Breast epithelium (tissue), 4 donors: Measurements from ENCODE around the gene HMCES. TPM values are rescaled to one million over a fixed set of nuclear protein-coding genes. Genes with fewer than 3 reads are reported as not detected.
"Not testable (repeated sequence)": the region's sequence is repeated elsewhere in the genome, so short reads cannot be mapped to it uniquely, and the experiment has no call there.

ENCODE experiments used
- DNase-seq, 2 donors: peaks; one replicate each; pipeline ENCODE4 v3.0.0-alpha.2; 2019; ENCODE audit warnings: low spot score in 2 of 2
- H3K27ac ChIP-seq, 2 donors: fragments of 200-600 bp; sonication (generic) in 1 of 2; one replicate each; pipeline ENCODE4 v1.5.1; 2016 to 2019; ENCODE audit warnings: mild to moderate bottlenecking in 1 of 2
- H3K27me3 ChIP-seq, 2 donors: fragments of 200-600 bp; sonication (generic) in 1 of 2; one replicate each; pipeline versions ENCODE4 v1.5.1 to v1.6.0; 2017 to 2019; ENCODE audit warnings: control low read depth in 1 of 2, mild to moderate bottlenecking in 1 of 2
- H3K36me3 ChIP-seq: fragments of 200-600 bp; one replicate; pipeline ENCODE4 v1.5.1; 2019
- H3K4me1 ChIP-seq, 2 donors: fragments of 200-600 bp; sonication (generic); one replicate each; pipeline ENCODE4 v1.5.1; 2016 to 2019; ENCODE audit warnings: control low read depth in 1 of 2
- H3K4me3 ChIP-seq, 3 donors: fragments of 200-600 bp; sonication (generic); 1 replicate in 2 of 3; 2 replicates in 1 of 3; pipeline ENCODE4 v1.5.1; 2016 to 2019; ENCODE audit warnings: mild to moderate bottlenecking in 3 of 3, moderate library complexity in 2 of 3
- H3K9me3 ChIP-seq, 2 donors: fragments of 200-600 bp; sonication (generic) in 1 of 2; one replicate each; pipeline ENCODE4 v1.5.1; 2016 to 2019; ENCODE audit warnings: control low read depth in 1 of 2
- CTCF ChIP-seq, 3 donors: fragments of 450-650 bp; IDR thresholded peaks; one replicate each; pipeline ENCODE4 v1.5.1; 2016 to 2017; ENCODE audit warnings: antibody characterized with exemption in 3 of 3, mild to moderate bottlenecking in 3 of 3, moderate library complexity in 3 of 3
- POLR2A ChIP-seq: fragments of 450-650 bp; IDR thresholded peaks from one replicate; pipeline ENCODE4 v1.6.1; 2016; ENCODE audit warnings: antibody characterized with exemption, mild to moderate bottlenecking, moderate library complexity
- POLR2AphosphoS5 ChIP-seq, 3 donors: sonication (generic); formaldehyde crosslinking; IDR thresholded peaks; one replicate each; pipeline ENCODE4 v1.6.1; 2017; ENCODE audit warnings: antibody characterized with exemption in 3 of 3
- intact Hi-C: fragments of 100-400 bp; cut with DNase I; formaldehyde crosslinking; loops from one replicate; pipeline ENCODE4 v1.15.1; 2023; ENCODE audit warnings: low total_unique reads
- total RNA-seq, 3 donors: library from RNA; depleted of rRNA; stranded (reverse); fragments of >200 nt; gene quantifications; one replicate each; pipeline ENCODE4 v1.1.0, GENCODE V29; 2016

HMCES gene
- total RNA-seq, 3 donors from 2014 or later: 32.3 to 40.5 (median 32.8) TPM

GRCh38 chr3:129346695-129347457, 68.2 kb downstream of the HMCES start:
- intact Hi-C loops: no loop called here
- Histone ChIP-seq H3K27ac (no peak overlapping the region), H3K27me3 (no peaks in the 10 kb centered on the region), H3K36me3 (no peaks in the 10 kb centered on the region), H3K4me3 (no peak overlapping the region), H3K9me3 (no peaks in the 10 kb centered on the region), H3K4me1 (peaks cover 0 to 6% of the 10 kb centered on the region in 2 donors)
- DNase-seq: no peak
- no peak for TF ChIP-seq POLR2AphosphoS5 (IDR thresholded peaks at IDR 0.05)
- no peak for TF ChIP-seq POLR2A
- TF ChIP-seq CTCF (IDR thresholded peaks at IDR 0.05): no peak

- no peak for DNase-seq
- peaks cover 0 to 6% of the 10 kb centered on the region in 2 donors for H3K4me1 ChIP-seq
- intact Hi-C loops: no loop called here
- TF ChIP-seq POLR2AphosphoS5 (IDR thresholded peaks at IDR 0.05) (no peak), CTCF (IDR thresholded peaks at IDR 0.05) (no peak), POLR2A (no peak)
- H3K27me3 ChIP-seq: no peaks in the 10 kb centered on the region
- H3K27ac ChIP-seq: no peak overlapping the region
- no peaks in the 10 kb centered on the region for H3K9me3 ChIP-seq
- H3K4me3 ChIP-seq: no peak overlapping the region
- no peaks in the 10 kb centered on the region for H3K36me3 ChIP-seq
Measured at GRCh38 chr3:129347458-129347845, 68.8 kb downstream of the HMCES start.

DNA sequence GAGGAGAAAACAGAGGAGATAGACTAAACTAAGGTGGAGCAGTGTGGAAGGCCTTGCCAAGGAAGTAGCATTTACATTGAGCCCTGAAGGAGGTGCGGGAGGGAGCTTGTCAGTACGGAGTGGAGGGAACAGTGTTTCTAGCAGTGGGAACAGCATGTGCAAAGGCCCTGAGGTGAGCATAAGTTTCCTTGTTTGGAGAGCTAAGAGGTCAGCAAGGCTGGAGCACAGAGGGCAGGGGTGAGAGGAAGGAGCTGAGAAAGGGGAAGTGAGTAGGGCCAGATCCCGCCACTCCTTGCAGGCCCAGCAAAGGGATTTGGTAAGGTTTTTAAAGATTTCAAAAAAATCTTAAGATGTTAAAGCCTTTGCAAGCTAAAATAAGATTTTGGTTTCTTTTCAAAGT, 70.1 kb downstream of the HMCES start:
- Histone ChIP-seq H3K27ac (no peak overlapping the region), H3K27me3 (no peaks in the 10 kb centered on the region), H3K4me1 (peaks cover 0 to 6% of the 10 kb centered on the region in 2 donors), H3K4me3 (no peak overlapping the region), H3K9me3 (no peaks in the 10 kb centered on the region), H3K36me3 (no peaks in the 10 kb centered on the region)
- TF ChIP-seq POLR2A (no peak), CTCF (IDR thresholded peaks at IDR 0.05) (no peak), POLR2AphosphoS5 (IDR thresholded peaks at IDR 0.05) (no peak)
- intact Hi-C loops: no loop called here
- DNase-seq: no peak

DNA sequence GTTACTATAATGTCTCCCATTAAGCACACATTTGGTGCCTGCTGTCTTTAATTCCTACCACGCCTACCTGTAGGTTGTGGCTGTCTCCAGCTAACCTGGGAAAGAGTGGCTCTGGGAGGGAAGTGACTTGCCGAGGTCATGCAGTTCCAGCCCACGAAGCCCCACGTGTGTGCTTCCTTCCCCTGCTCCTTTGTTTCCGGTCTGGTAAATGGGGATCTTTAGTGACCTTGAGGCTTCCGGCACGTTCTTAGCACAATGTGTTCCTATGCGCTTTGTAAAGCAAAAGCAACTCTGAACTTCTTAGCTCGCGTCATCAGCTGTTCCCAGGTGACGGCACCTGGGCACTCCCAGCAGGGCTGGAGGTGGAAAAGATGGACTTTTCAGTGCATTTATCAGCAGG, 70.5 kb downstream of the HMCES start:
- H3K27me3 ChIP-seq, intact Hi-C loops, H3K4me3 ChIP-seq, H3K9me3 ChIP-seq, DNase-seq, H3K4me1 ChIP-seq, H3K36me3 ChIP-seq: not testable (repeated sequence)
- H3K27ac ChIP-seq: peak overlapping the region in 1 of 2 donors; percentile 63

GRCh38 chr3:129349791-129350190, 71.1 kb downstream of the HMCES start:
- H3K27ac ChIP-seq: peak overlapping the region in 1 of 2 donors; percentile 63
- H3K36me3 ChIP-seq: no peaks in the 10 kb centered on the region
- H3K4me1 ChIP-seq: no peaks in the 10 kb centered on the region
- H3K9me3 ChIP-seq: no peaks in the 10 kb centered on the region
- no peak for DNase-seq
- H3K27me3 ChIP-seq: no peaks in the 10 kb centered on the region
- no peak overlapping the region for H3K4me3 ChIP-seq
- intact Hi-C loops: no loop called here
- TF ChIP-seq POLR2AphosphoS5 (IDR thresholded peaks at IDR 0.05): no peak
- TF ChIP-seq POLR2A: no peak
- TF ChIP-seq CTCF (IDR thresholded peaks at IDR 0.05): no peak
